HG03575 (cell line): ENCODE data around the gene TMEM200C.

Source experiments
- ATAC-seq: cut with Tn5 transposase; IDR thresholded peaks from one replicate; pipeline ENCODE4 v1.9.1; 2021; ENCODE audit not compliant: unreplicated experiment, insufficient number of reproducible peaks, low FRiP score; ENCODE audit errors: extremely low read depth

The TMEM200C gene

GRCh38 chr18:5895299-5895875 lies at the start of gene TMEM200C:
Gene TMEM200C, minus strand, starts transcription at chr18:5895522. Its CDS starts 3,459 bp downstream, at chr18:5892063.
- ATAC-seq: no peak

GRCh38 chr18:5944448-5944847 lies 49.1 kb upstream of the TMEM200C start:
- ATAC-seq: no peak

GRCh38 chr18:5943514-5943913 lies 48.2 kb upstream of the TMEM200C start:
- ATAC-seq: no peak

- no peak for ATAC-seq
These were observed 47.3 kb upstream of the TMEM200C start for GRCh38 chr18:5942591-5942990.

- no peak for ATAC-seq
These were observed 46.6 kb upstream of the TMEM200C start for GRCh38 chr18:5941890-5942289.

GRCh38 chr18:5939801-5940667 lies 44.7 kb upstream of the TMEM200C start:
- ATAC-seq: no peak

- ATAC-seq: no peak
These were observed 42.5 kb upstream of the TMEM200C start for GRCh38 chr18:5937795-5938194.

GRCh38 chr18:5937121-5937520 lies 41.8 kb upstream of the TMEM200C start:
- no peak for ATAC-seq

- no peak for ATAC-seq
These were observed 35.5 kb upstream of the TMEM200C start for GRCh38 chr18:5930789-5931188.

GRCh38 chr18:5918205-5918858 lies 23.0 kb upstream of the TMEM200C start:
- ATAC-seq: no peak

- ATAC-seq: no peak
These were observed 19.6 kb upstream of the TMEM200C start for GRCh38 chr18:5914951-5915350.

- no peak for ATAC-seq
These were observed 18.7 kb upstream of the TMEM200C start for GRCh38 chr18:5914016-5914415.

- ATAC-seq: no peak
These were observed 17.2 kb upstream of the TMEM200C start for GRCh38 chr18:5912566-5912965.

- ATAC-seq: no peak
These were observed 13.8 kb upstream of the TMEM200C start for GRCh38 chr18:5909125-5909524.

GRCh38 chr18:5903386-5903785 lies 8.1 kb upstream of the TMEM200C start:
- no peak for ATAC-seq

- ATAC-seq: no peak
These were observed 4.9 kb upstream of the TMEM200C start for GRCh38 chr18:5900262-5900661.

GRCh38 chr18:5899835-5900234 lies 4.5 kb upstream of the TMEM200C start:
- ATAC-seq: no peak

- ATAC-seq: no peak
These were observed 786 bp upstream of the TMEM200C start for GRCh38 chr18:5895876-5896740.

- ATAC-seq: no peak
These were observed 567 bp downstream of the TMEM200C start for GRCh38 chr18:5894611-5895298.
